Stomach (tissue), 4 donors: ENCODE results near the gene BCAR1.

Experiments used
- CTCF ChIP-seq, 7 experiments: fragments of 450-650 bp in 4 of 7; fragments of 200-600 bp in 3 of 7; sonication (generic) in 3 of 7; IDR thresholded peaks; one replicate each; pipeline ENCODE4 v1.5.1; 2016 to 2019; ENCODE audit warnings: antibody characterized with exemption in 7 of 7, control low read depth in 2 of 7, mild to moderate bottlenecking in 1 of 7
- EP300 ChIP-seq: sonication (generic); formaldehyde crosslinking; IDR thresholded peaks from one replicate; pipeline ENCODE4 v1.6.1; 2017; ENCODE audit warnings: antibody characterized with exemption
- POLR2A ChIP-seq, 4 donors: fragments of 450-650 bp; IDR thresholded peaks; one replicate each; pipeline ENCODE4 v1.6.1; 2016; ENCODE audit warnings: antibody characterized with exemption in 4 of 4, control low read depth in 2 of 4, mild to moderate bottlenecking in 1 of 4, moderate library complexity in 1 of 4

GRCh38 chr16:75263963-75264445 is 12.6 kb upstream of the BCAR1 start:
- TF ChIP-seq CTCF (IDR thresholded peaks at IDR 0.05) (no peak), EP300 (no peak), POLR2A (IDR thresholded peaks at IDR 0.05) (no peak)
